Measurements from ENCODE around the gene KRT2. TPM values are rescaled to one million over a fixed set of nuclear protein-coding genes. Genes with fewer than 3 reads are reported as not detected.

Gene KRT2
- total and polyA plus RNA-seq, 8 donors: not detected

DNA sequence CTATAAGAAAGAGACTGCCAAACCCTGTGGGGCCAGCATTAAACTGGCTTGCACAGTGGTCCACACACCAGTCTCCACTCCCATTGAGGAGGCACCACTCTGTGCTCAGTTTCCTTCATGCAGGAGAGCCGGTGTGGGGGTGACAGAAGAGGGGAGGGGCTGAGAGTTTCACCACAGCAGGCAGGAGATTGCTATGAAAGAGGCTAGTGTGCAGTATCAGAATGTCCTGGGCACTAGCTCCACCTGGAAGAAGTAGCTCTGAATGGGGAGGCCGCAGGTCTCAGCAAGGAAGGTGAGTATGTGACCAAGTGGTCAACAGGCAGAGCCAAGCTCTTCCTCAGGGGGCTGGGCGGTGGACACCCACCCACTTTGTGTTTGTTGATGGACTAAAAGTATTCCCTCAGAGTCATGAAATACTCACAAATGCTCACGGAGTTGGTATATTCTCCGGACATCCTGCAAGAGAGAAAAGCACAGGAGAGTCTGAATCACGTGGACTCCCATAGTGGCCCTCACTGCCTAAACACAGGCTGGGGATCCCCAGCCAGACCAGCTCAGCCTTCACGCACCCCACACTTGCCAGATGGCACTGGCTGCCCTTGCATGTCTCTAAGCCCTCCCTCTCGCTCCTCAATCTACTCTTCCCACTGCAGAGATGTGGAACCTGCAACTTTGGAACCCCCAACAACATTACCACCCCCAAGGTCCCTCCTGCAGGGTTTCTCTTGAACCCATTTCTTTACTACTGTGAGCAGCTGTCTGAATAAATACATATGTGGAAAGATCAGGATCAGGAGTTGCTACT lies 43.0 kb downstream of the KRT2 start:
- 68 to 80% (median 76%) methylated on average over 8 of the region's 8 CpGs for WGBS, 5 donors

DNA sequence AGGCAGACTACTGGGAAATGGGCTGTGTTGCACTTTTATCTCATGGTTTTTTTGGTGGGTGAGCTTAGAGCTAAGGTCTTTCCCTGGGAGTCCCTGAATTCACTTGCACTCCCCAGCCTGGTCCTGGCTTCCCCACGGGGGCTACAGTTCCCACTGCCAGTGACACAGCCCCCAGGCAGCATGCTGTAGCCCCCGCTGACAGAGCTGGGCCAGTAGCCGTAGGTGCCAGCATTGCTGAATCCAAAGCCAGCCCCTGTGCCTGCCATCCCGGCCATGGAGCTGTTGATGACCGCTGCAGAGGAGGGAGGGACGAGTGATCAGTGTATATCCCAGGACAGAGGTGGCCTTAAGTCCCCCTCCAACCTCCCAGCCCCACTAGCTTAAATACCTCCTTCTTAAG lies 43.9 kb downstream of the KRT2 start:
- WGBS, 5 donors: 56 to 80% (median 68%) methylated on average over 4 to 6 of the region's 6 CpGs
- TF ChIP-seq POLR2AphosphoS5 (IDR thresholded peaks at IDR 0.05) (no peak), EP300 (IDR thresholded peaks at IDR 0.05) (no peak), POLR2A (IDR thresholded peaks at IDR 0.05) (no peak)
- TF ChIP-seq, protein P1, sequence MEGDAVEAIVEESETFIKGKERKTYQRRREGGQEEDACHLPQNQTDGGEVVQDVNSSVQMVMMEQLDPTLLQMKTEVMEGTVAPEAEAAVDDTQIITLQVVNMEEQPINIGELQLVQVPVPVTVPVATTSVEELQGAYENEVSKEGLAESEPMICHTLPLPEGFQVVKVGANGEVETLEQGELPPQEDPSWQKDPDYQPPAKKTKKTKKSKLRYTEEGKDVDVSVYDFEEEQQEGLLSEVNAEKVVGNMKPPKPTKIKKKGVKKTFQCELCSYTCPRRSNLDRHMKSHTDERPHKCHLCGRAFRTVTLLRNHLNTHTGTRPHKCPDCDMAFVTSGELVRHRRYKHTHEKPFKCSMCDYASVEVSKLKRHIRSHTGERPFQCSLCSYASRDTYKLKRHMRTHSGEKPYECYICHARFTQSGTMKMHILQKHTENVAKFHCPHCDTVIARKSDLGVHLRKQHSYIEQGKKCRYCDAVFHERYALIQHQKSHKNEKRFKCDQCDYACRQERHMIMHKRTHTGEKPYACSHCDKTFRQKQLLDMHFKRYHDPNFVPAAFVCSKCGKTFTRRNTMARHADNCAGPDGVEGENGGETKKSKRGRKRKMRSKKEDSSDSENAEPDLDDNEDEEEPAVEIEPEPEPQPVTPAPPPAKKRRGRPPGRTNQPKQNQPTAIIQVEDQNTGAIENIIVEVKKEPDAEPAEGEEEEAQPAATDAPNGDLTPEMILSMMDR (IDR thresholded peaks at IDR 0.05): no peak
- intact Hi-C loops (cut with DNase I; ENCODE audit: low total_unique reads): no loop called here
- Histone ChIP-seq H3K36me3 (no peaks in the 10 kb centered on the region), H3K9me3 (no peaks in the 10 kb centered on the region), H3K27me3 (peaks cover 0 to 48% (median 9%) of the 10 kb centered on the region in 3 donors), H3K4me1 (no peaks in the 10 kb centered on the region), H3K27ac (no peak overlapping the region), H3K4me3 (no peak overlapping the region)
- no peak for DNase-seq

More for the DNA sequence above, 43.0 kb downstream of the KRT2 start:
- DNase-seq: no peak
- no peak for TF ChIP-seq EP300 (IDR thresholded peaks at IDR 0.05)
- no peak for TF ChIP-seq POLR2AphosphoS5 (IDR thresholded peaks at IDR 0.05)
- TF ChIP-seq, protein P1 (IDR thresholded peaks at IDR 0.05): no peak
- no peak for TF ChIP-seq POLR2A (IDR thresholded peaks at IDR 0.05)
- Histone ChIP-seq H3K4me3 (no peak overlapping the region), H3K36me3 (no peaks in the 10 kb centered on the region), H3K27ac (no peak overlapping the region), H3K4me1 (no peaks in the 10 kb centered on the region), H3K27me3 (peaks cover 0 to 48% (median 9%) of the 10 kb centered on the region in 3 donors), H3K9me3 (no peaks in the 10 kb centered on the region)
- intact Hi-C loops (cut with DNase I; ENCODE audit: low total_unique reads): no loop called here

DNA sequence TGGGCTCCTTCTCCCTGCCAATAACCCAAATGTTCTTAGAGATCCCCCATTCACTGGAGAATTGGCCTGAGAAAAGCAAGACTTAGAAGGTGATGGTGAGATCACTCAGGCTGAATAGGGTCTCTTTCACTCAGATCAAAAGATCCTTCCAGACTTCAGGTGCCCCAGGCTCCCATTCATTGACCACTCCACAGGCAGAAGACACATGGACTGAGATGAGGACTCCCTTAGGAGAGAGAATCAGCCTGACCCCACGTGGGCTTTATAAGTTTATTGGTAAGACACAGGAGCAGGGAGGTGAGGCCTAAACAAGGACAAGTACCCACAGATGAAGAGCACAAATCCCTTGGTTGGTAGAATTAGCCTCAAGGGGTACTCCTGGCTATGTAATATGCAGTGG lies 44.7 kb downstream of the KRT2 start:
- WGBS, 5 donors: 46 to 63% (median 53%) methylated on average over 1 of the region's 1 CpG
- intact Hi-C loops (cut with DNase I; ENCODE audit: low total_unique reads): no loop called here
- Histone ChIP-seq H3K36me3 (no peaks in the 10 kb centered on the region), H3K9me3 (no peaks in the 10 kb centered on the region), H3K27ac (no peak overlapping the region), H3K4me1 (no peaks in the 10 kb centered on the region), H3K27me3 (peaks cover 0 to 57% (median 16%) of the 10 kb centered on the region in 3 donors), H3K4me3 (no peak overlapping the region)
- TF ChIP-seq, protein P1 (IDR thresholded peaks at IDR 0.05): no peak
- TF ChIP-seq EP300 (IDR thresholded peaks at IDR 0.05): no peak
- no peak for TF ChIP-seq POLR2A (IDR thresholded peaks at IDR 0.05)
- DNase-seq: no peak

DNA sequence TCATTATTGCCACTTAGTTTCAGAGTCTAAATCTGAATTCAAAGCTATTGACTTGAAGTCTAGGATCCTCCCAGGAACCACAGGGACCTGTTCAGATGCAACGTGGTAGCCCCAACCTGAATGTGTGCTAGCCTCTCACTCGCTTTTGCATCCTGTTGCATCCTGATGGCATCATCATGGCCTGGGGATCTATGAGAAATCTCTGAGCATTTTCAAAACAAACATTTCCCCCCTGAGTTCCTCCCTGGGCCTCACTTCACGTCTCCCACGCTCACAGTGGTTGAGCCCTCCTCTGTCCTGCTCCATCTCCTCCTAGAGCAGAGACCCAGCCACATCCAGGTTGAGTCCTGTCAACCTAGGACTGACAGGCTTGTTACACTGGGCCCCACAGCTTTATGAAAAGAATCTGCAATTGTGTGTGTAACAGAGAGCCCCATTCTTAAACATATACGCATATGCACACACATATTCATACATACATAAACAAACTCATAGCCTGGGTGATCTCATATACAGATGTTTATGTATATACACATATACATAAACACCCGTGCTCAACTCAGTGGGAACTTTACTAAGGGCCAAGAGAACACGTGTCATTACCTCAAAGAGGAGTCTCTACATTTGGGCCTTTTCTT lies 45.3 kb downstream of the KRT2 start:
- no peaks in the 10 kb centered on the region for H3K36me3 ChIP-seq
- H3K27me3 ChIP-seq: peaks cover 0 to 59% (median 17%) of the 10 kb centered on the region in 3 donors
- intact Hi-C loops (cut with DNase I; ENCODE audit: low total_unique reads): no loop called here
- no peak for DNase-seq
- 75 to 80% (median 79%) methylated on average over 7 of the region's 7 CpGs for WGBS, 5 donors
- no peak for TF ChIP-seq POLR2A (IDR thresholded peaks at IDR 0.05)
- TF ChIP-seq, protein P1 (IDR thresholded peaks at IDR 0.05): no peak
- no peak for TF ChIP-seq POLR2AphosphoS5 (IDR thresholded peaks at IDR 0.05)
- no peak for TF ChIP-seq EP300 (IDR thresholded peaks at IDR 0.05)
- no peak overlapping the region for H3K4me3 ChIP-seq
- no peaks in the 10 kb centered on the region for H3K4me1 ChIP-seq
- no peaks in the 10 kb centered on the region for H3K9me3 ChIP-seq
- no peak overlapping the region for H3K27ac ChIP-seq
